Caco-2 (cell line): Measurements from ENCODE around the gene C20orf96. TPM values are rescaled to one million over a fixed set of nuclear protein-coding genes. Genes with fewer than 3 reads are reported as not detected.

Experiments used
- BruUV-seq: library from RNA; stranded (reverse); fragments of 400-500 nt; replicated peaks from 2 replicates; lab custom pipeline; 2021; lab: Mats Ljungman, UMichigan
- CTCF ChIA-PET: fragments of 300-600 bp; sonication (Branson Sonifier 250); formaldehyde crosslinking; loops from one replicate; lab custom pipeline; 2022; ENCODE audit warnings: antibody characterized with exemption; lab: Charles Lee
- POLR2A ChIA-PET: fragments of 300-600 bp; sonication (Branson Sonifier 250); formaldehyde crosslinking; loops from one replicate; lab custom pipeline; 2022; ENCODE audit warnings: antibody characterized with exemption; lab: Charles Lee
- DNase-seq, 2 experiments: peaks; one replicate each; pipeline versions ENCODE4 v3.0.0 to v3.0.0-alpha.2; 2020 to 2022
- H3K27me3 ChIP-seq: replicated peaks from 2 replicates; pipeline ENCODE4 v1.6.0; 2011; ENCODE audit warnings: low read length; ENCODE audit not compliant: control insufficient read depth, insufficient read depth
- H3K36me3 ChIP-seq: 2 replicates; pipeline ENCODE4 v1.5.1; 2011; ENCODE audit warnings: low read length; ENCODE audit not compliant: control insufficient read depth, insufficient read depth
- H3K4me1 ChIP-seq: fragments of 250-450 bp; sonication (Bioruptor Pico); 2 replicates; pipeline ENCODE4 v1.5.1; 2020; ENCODE audit warnings: mild to moderate bottlenecking
- H3K4me3 ChIP-seq: 2 replicates; pipeline ENCODE4 v1.5.1; 2011; ENCODE audit warnings: low read depth, mild to moderate bottlenecking, control low read depth, low read length
- H3K9me3 ChIP-seq: fragments of 250-450 bp; sonication (Bioruptor Pico); 2 replicates; pipeline ENCODE4 v1.5.1; 2020; ENCODE audit warnings: mild to moderate bottlenecking, moderate library complexity
- H3K27ac Mint-ChIP-seq: one replicate; pipeline ENCODE4 v1.8.0; 2022; ENCODE audit warnings: mixed read lengths; ENCODE audit not compliant: unreplicated experiment
- H3K27me3 Mint-ChIP-seq: one replicate; pipeline ENCODE4 v1.8.0; 2022; ENCODE audit warnings: mixed read lengths; ENCODE audit not compliant: insufficient read depth, unreplicated experiment
- H3K36me3 Mint-ChIP-seq: one replicate; pipeline ENCODE4 v1.8.0; 2022; ENCODE audit warnings: mild to moderate bottlenecking, mixed read lengths; ENCODE audit not compliant: insufficient read depth, unreplicated experiment
- H3K4me1 Mint-ChIP-seq: one replicate; pipeline ENCODE4 v1.8.0; 2022; ENCODE audit warnings: low read depth, mixed read lengths; ENCODE audit not compliant: unreplicated experiment
- H3K4me3 Mint-ChIP-seq: one replicate; pipeline ENCODE4 v1.8.0; 2022; ENCODE audit warnings: mild to moderate bottlenecking, moderate library complexity, mixed read lengths; ENCODE audit not compliant: unreplicated experiment
- H3K9me3 Mint-ChIP-seq: one replicate; pipeline ENCODE4 v1.8.0; 2022; ENCODE audit warnings: mixed read lengths; ENCODE audit not compliant: unreplicated experiment
- intact Hi-C: fragments of 100-400 bp; cut with micrococcal nuclease; formaldehyde crosslinking; loops from one replicate; pipeline ENCODE4 v1.10.0; 2022; ENCODE audit not compliant: unreplicated experiment
- total RNA-seq: library from RNA; stranded (reverse); gene quantifications from 2 replicates; pipeline ENCODE4 v1.2.3, GENCODE V29; 2022
- TF ChIP-seq, protein P1 (sequence below), 2 experiments: fragments of 200-600 bp in 1 of 2; IDR thresholded peaks; 1 replicate in 1 of 2; 2 replicates in 1 of 2; pipeline versions ENCODE4 v1.5.1 to v1.8.0; 2011 to 2022; ENCODE audit warnings: antibody characterized with exemption in 1 of 2, control low read depth in 1 of 2, inconsistent platforms in 1 of 2, low read depth in 1 of 2, low read length in 1 of 2, mild to moderate bottlenecking in 1 of 2, moderate library complexity in 1 of 2; ENCODE audit not compliant: insufficient read depth in 1 of 2, severe bottlenecking in 1 of 2, unreplicated experiment in 1 of 2

C20orf96 gene
- total RNA-seq, 1 experiment from 2014 or later, result 11.5 TPM

GRCh38 chr20:271069-271468, 19.5 kb downstream of the C20orf96 start:
- peaks cover 14% of the 10 kb centered on the region for H3K36me3 Mint-ChIP-seq
- BruUV-seq, result no TSS peak
- peaks cover 2% of the 10 kb centered on the region for H3K36me3 ChIP-seq
- H3K4me3 ChIP-seq, result no peak overlapping the region
- no peaks in the 10 kb centered on the region for H3K9me3 Mint-ChIP-seq
- peak in 1 of 2 experiments; percentile 15 for DNase-seq
- H3K27me3 ChIP-seq, result no peaks in the 10 kb centered on the region
- H3K27ac Mint-ChIP-seq, result no peak overlapping the region
- intact Hi-C loops, result no loop called here
- H3K4me1 Mint-ChIP-seq, result no peaks in the 10 kb centered on the region
- H3K9me3 ChIP-seq, result no peaks in the 10 kb centered on the region
- ChIA-PET CTCF (no interaction called here), POLR2A (no interaction called here)
- TF ChIP-seq, protein P1, sequence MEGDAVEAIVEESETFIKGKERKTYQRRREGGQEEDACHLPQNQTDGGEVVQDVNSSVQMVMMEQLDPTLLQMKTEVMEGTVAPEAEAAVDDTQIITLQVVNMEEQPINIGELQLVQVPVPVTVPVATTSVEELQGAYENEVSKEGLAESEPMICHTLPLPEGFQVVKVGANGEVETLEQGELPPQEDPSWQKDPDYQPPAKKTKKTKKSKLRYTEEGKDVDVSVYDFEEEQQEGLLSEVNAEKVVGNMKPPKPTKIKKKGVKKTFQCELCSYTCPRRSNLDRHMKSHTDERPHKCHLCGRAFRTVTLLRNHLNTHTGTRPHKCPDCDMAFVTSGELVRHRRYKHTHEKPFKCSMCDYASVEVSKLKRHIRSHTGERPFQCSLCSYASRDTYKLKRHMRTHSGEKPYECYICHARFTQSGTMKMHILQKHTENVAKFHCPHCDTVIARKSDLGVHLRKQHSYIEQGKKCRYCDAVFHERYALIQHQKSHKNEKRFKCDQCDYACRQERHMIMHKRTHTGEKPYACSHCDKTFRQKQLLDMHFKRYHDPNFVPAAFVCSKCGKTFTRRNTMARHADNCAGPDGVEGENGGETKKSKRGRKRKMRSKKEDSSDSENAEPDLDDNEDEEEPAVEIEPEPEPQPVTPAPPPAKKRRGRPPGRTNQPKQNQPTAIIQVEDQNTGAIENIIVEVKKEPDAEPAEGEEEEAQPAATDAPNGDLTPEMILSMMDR (IDR thresholded peaks at IDR 0.05; ENCODE audit: insufficient read depth in 1 of 2, low read depth in 1 of 2, low read length in 1 of 2, severe bottlenecking in 1 of 2, unreplicated experiment in 1 of 2), result no peak
- peaks cover 4% of the 10 kb centered on the region; the same call in 1 of the 2 replicates for H3K4me1 ChIP-seq
- H3K4me3 Mint-ChIP-seq, result no peak overlapping the region
- H3K27me3 Mint-ChIP-seq, result no peaks in the 10 kb centered on the region

DNA sequence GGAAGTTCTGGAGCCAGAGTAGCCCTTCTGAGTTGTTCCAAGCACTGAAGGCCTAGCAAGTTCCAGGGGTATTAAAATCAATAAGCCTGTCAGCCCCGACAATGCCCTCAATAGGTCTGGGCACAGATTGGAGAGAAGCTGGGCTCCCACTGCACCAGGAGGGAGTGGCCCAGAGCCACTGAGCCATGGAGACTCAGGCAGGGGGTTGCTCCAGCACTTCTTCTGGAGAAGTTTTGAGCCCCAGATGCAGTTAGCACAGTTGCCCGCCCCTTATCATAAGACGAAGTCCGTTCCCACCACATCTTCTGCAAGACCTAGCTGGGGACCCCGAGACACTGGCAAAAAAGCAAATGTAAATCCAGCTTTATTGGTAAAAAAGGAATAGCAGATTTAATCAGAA, 20.0 kb downstream of the C20orf96 start:
- Mint-ChIP-seq H3K36me3 (peaks cover 14% of the 10 kb centered on the region), H3K9me3 (no peaks in the 10 kb centered on the region), H3K4me1 (no peaks in the 10 kb centered on the region), H3K27me3 (no peaks in the 10 kb centered on the region), H3K27ac (no peak overlapping the region), H3K4me3 (no peak overlapping the region)
- H3K36me3 ChIP-seq, result peaks cover 2% of the 10 kb centered on the region
- POLR2A ChIA-PET, result no interaction called here
- no TSS peak for BruUV-seq
- H3K4me3 ChIP-seq, result no peak overlapping the region
- no peaks in the 10 kb centered on the region for H3K9me3 ChIP-seq
- peaks cover 4% of the 10 kb centered on the region; the same call in 1 of the 2 replicates for H3K4me1 ChIP-seq
- DNase-seq, result peak in 1 of 2 experiments; percentile 3
- TF ChIP-seq, protein P1 (IDR thresholded peaks at IDR 0.05; ENCODE audit: insufficient read depth in 1 of 2, low read depth in 1 of 2, low read length in 1 of 2, severe bottlenecking in 1 of 2, unreplicated experiment in 1 of 2), result no peak
- H3K27me3 ChIP-seq, result no peaks in the 10 kb centered on the region
- CTCF ChIA-PET, result no interaction called here
- intact Hi-C loops, result no loop called here

GRCh38 chr20:266596-267562, 23.7 kb downstream of the C20orf96 start:
- Histone ChIP-seq H3K36me3 (no peaks in the 10 kb centered on the region), H3K4me3 (peak overlapping the region; percentile 34), H3K4me1 (peaks cover 4% of the 10 kb centered on the region; the same call in 1 of the 2 replicates), H3K9me3 (no peaks in the 10 kb centered on the region), H3K27me3 (no peaks in the 10 kb centered on the region)
- Mint-ChIP-seq H3K36me3 (peaks cover 7% of the 10 kb centered on the region), H3K4me1 (no peaks in the 10 kb centered on the region), H3K4me3 (peak overlapping the region; percentile 78), H3K9me3 (no peaks in the 10 kb centered on the region), H3K27ac (peak overlapping the region; percentile 90), H3K27me3 (no peaks in the 10 kb centered on the region)
- intact Hi-C loops, result loop anchor here (1.0 to 5.0 kb wide), 4 partner anchors 31 to 64 kb away; no protein-coding TSS in a partner anchor
- POLR2A ChIA-PET, result no interaction called here
- BruUV-seq, result no TSS peak
- TF ChIP-seq, protein P1 (IDR thresholded peaks at IDR 0.05; ENCODE audit: insufficient read depth in 1 of 2, low read depth in 1 of 2, low read length in 1 of 2, severe bottlenecking in 1 of 2, unreplicated experiment in 1 of 2), result peak; percentile 96 to 97
- DNase-seq, result peak; percentile 96
- CTCF ChIA-PET, result interaction anchor here (0.6 to 1.5 kb wide), 6 partner anchors 14 to 64 kb away, joined by 3 to 11 read pairs (median 4); partner anchors contain the start of gene SOX12
